Karpas-422 (cell line): ENCODE data around the gene ADA. TPM values are rescaled to one million over a fixed set of nuclear protein-coding genes. Genes with fewer than 3 reads are reported as not detected.

Source experiments
- DNase-seq: peaks from one replicate; pipeline ENCODE4 v3.0.0-alpha.2; 2015
- H2AFZ ChIP-seq: fragments of 200-600 bp; sonication (generic); 2 replicates; pipeline ENCODE4 v1.6.1; 2014; ENCODE audit warnings: antibody characterized with exemption, low read length, mixed read lengths
- H3K27ac ChIP-seq: fragments of 200-600 bp; sonication (generic); 2 replicates; pipeline ENCODE4 v1.5.1; 2014; ENCODE audit warnings: mild to moderate bottlenecking, low read length, moderate library complexity
- H3K27me3 ChIP-seq: fragments of 200-600 bp; sonication (generic); 2 replicates; pipeline ENCODE4 v1.6.1; 2014; ENCODE audit warnings: low read length, mixed read lengths
- H3K36me3 ChIP-seq: fragments of 200-600 bp; sonication (generic); 2 replicates; pipeline ENCODE4 v1.6.1; 2014; ENCODE audit warnings: low read length, mixed read lengths; ENCODE audit not compliant: insufficient read depth
- H3K4me1 ChIP-seq: fragments of 200-600 bp; sonication (generic); 2 replicates; pipeline ENCODE4 v1.6.1; 2014; ENCODE audit warnings: mild to moderate bottlenecking, low read length, mixed read lengths
- H3K4me2 ChIP-seq: fragments of 200-600 bp; sonication (generic); 2 replicates; pipeline ENCODE4 v1.6.1; 2014; ENCODE audit warnings: low read length, low read depth, mild to moderate bottlenecking; ENCODE audit not compliant: poor library complexity, severe bottlenecking
- H3K4me3 ChIP-seq: fragments of 200-600 bp; sonication (generic); 2 replicates; pipeline ENCODE4 v1.5.1; 2014; ENCODE audit warnings: mild to moderate bottlenecking, antibody characterized with exemption, low read length, mixed read lengths
- H3K79me2 ChIP-seq: fragments of 200-600 bp; sonication (generic); 2 replicates; pipeline ENCODE4 v1.6.1; 2014; ENCODE audit warnings: mild to moderate bottlenecking, low read length, mixed read lengths
- H3K9ac ChIP-seq: fragments of 200-600 bp; sonication (generic); 2 replicates; pipeline ENCODE4 v1.6.0; 2014; ENCODE audit warnings: low read length
- H3K9me2 ChIP-seq: fragments of 200-600 bp; sonication (generic), shearing (Covaris generic); replicated peaks from 2 replicates; pipeline ENCODE4 v1.6.0; 2014; ENCODE audit warnings: mild to moderate bottlenecking, low read length, moderate library complexity; ENCODE audit not compliant: insufficient read depth
- H3K9me3 ChIP-seq: fragments of 300-700, 200-600 bp; sonication (generic); 2 replicates; pipeline ENCODE4 v1.6.1; 2014; ENCODE audit warnings: low read length, mixed read lengths
- H4K20me1 ChIP-seq: fragments of 200-600 bp; sonication (generic); 2 replicates; pipeline ENCODE4 v1.6.1; 2014; ENCODE audit warnings: mild to moderate bottlenecking, antibody characterized with exemption, low read length, low read depth; ENCODE audit not compliant: insufficient read depth
- total RNA-seq: library from RNA; depleted of rRNA; stranded (reverse); fragments of >200 nt; shearing (Covaris generic); gene quantifications from 2 replicates; pipeline ENCODE4 v1.2.3, GENCODE V29; 2014; ENCODE audit warnings: low replicate concordance

ADA gene
- total RNA-seq, 1 experiment from 2014 or later: not detected

DNA sequence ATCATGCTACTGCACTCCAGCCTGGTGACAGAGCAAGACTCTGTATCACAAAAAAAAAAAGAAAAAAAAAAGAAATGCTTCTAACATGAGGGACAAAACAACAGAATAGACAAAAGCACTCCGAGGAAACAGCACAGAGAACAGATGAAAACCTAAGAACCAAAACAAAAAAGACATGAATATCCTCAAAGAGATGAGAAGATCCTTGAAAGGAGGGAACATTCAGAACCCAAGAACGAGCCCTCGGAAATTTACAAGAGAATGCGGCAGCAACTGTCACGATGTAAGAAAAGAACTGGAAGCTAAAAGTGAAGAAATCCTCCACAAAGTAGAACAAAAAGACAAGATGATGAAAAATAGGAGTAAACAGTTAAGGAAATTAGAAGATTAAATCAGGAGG is 21.2 kb downstream of the ADA start:
- Histone ChIP-seq H3K27ac (no peak overlapping the region), H4K20me1 (no peaks in the 10 kb centered on the region), H3K4me3 (no peak overlapping the region), H2AFZ (no peak overlapping the region), H3K9me3 (no peaks in the 10 kb centered on the region), H3K9ac (no peak overlapping the region), H3K36me3 (no peaks in the 10 kb centered on the region), H3K4me1 (no peaks in the 10 kb centered on the region), H3K79me2 (no peaks in the 10 kb centered on the region), H3K4me2 (no peak overlapping the region), H3K9me2 (no peaks in the 10 kb centered on the region), H3K27me3 (no peaks in the 10 kb centered on the region)
- no peak for DNase-seq

DNA sequence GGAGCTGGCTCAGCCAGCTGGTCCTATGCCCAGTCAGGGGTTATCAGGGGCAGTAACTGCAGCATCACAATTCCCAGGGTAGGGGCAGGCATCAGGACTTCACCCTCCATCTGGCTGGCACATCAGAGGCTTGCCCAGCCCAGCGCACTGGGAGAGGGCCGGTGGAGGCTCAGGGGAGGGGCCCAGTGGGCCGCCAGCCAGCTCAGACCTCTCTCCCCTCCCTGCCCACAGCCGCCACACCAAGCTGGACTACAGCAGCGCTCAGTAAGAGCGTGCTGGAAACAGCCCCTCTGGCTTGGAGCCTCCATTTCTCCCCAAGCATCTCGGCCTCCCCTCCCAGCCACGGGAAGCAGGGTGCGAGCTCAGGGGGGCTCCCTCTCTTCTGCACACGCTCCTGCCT is 22.0 kb downstream of the ADA start:
- Histone ChIP-seq H3K36me3 (no peaks in the 10 kb centered on the region), H3K9me2 (no peaks in the 10 kb centered on the region)

DNA sequence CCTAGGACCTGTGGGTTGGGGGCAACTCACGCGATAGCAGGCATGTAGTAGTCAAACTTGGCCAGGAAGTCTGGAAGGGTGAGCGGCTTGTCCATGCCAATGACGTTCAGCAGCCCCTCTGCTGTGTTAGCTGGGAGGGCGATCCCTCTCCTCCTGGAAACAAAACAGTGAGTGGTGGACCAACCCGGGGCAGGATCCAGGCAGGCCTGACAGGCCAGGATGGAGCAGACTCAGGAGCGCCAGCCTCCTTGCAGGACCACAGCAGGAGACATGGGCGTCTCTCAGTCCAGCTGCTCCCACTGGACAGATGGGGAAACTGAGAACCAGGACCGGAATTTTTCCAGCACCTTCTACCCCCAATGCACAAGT is 22.5 kb downstream of the ADA start:
- Histone ChIP-seq H3K79me2 (no peaks in the 10 kb centered on the region), H3K9ac (no peak overlapping the region), H3K4me1 (no peaks in the 10 kb centered on the region), H3K9me3 (no peaks in the 10 kb centered on the region), H3K27ac (no peak overlapping the region), H3K36me3 (no peaks in the 10 kb centered on the region), H4K20me1 (no peaks in the 10 kb centered on the region), H3K27me3 (no peaks in the 10 kb centered on the region), H3K4me2 (no peak overlapping the region), H3K4me3 (no peak overlapping the region), H2AFZ (no peak overlapping the region), H3K9me2 (no peaks in the 10 kb centered on the region)
- DNase-seq: no peak

More for the DNA sequence above, 22.0 kb downstream of the ADA start:
- H3K9me3 ChIP-seq: no peaks in the 10 kb centered on the region
- H3K27me3 ChIP-seq: no peaks in the 10 kb centered on the region
- H3K4me2 ChIP-seq: no peak overlapping the region
- DNase-seq: no peak
- H3K79me2 ChIP-seq: no peaks in the 10 kb centered on the region
- no peak overlapping the region for H3K9ac ChIP-seq
- no peak overlapping the region for H3K4me3 ChIP-seq
- H3K4me1 ChIP-seq: no peaks in the 10 kb centered on the region
- no peak overlapping the region for H3K27ac ChIP-seq
- no peaks in the 10 kb centered on the region for H4K20me1 ChIP-seq
- H2AFZ ChIP-seq: no peak overlapping the region

DNA sequence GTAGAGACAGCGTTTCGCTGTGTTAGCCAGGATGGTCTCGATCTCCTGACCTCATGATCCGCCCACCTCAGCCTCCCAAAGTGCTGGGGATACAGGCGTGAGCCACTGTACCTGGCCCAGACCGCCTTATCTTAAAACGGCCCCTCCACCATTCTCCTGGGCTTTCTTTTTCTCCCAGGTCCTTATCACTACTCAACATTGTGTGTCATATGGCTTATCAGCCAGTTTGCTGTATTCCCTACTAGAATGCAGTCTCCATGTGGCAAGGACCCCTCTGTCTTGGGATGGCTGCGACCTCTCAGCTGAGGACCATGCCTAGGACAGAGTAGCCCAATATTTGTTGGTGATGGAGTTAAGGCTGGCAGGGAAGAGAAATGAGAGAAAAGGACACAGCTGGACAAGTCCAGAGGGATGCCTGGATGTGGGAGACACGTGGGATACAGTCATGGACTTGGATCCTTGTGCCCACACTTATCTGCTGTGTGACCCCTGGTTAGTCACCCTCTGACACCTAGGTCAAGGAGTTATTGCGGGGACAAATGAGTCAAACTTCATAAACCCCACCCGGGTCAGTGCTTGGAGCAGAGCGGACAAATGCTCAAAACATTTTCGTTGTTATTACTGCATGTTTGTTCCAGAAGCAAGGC is 24.0 kb downstream of the ADA start:
- Histone ChIP-seq H3K36me3 (no peaks in the 10 kb centered on the region), H3K9me2 (no peaks in the 10 kb centered on the region), H4K20me1 (no peaks in the 10 kb centered on the region), H3K4me3 (no peak overlapping the region), H3K4me1 (no peaks in the 10 kb centered on the region), H3K9ac (no peak overlapping the region), H2AFZ (no peak overlapping the region), H3K27me3 (no peaks in the 10 kb centered on the region), H3K9me3 (peaks cover 4% of the 10 kb centered on the region; the same call in 1 of the 2 replicates), H3K27ac (no peak overlapping the region), H3K4me2 (no peak overlapping the region), H3K79me2 (no peaks in the 10 kb centered on the region)
- no peak for DNase-seq

DNA sequence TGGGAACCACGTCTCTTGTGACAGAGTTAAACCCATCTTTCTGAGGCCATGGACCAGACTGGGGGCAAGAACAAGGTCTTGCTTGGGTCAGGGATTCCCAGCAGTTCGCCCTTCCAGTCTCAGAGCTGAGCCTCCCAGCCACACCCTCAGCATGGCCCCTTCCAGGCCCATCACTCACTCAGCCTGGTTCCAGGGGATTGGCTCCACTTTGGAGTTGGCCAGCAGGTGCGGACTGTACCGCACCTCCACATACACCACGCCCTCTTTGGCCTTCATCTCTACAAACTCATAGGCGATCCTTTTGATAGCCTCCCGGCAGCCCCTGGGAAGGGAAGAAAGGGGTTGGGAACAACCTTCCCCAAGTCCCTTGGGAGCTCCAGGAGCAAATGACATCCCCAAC is 25.2 kb downstream of the ADA start:
- Histone ChIP-seq H3K4me1 (no peaks in the 10 kb centered on the region), H3K9me2 (no peaks in the 10 kb centered on the region), H3K27me3 (no peaks in the 10 kb centered on the region), H4K20me1 (no peaks in the 10 kb centered on the region), H2AFZ (no peak overlapping the region), H3K9me3 (peaks cover 4% of the 10 kb centered on the region; the same call in 1 of the 2 replicates), H3K4me3 (no peak overlapping the region), H3K9ac (no peak overlapping the region), H3K27ac (no peak overlapping the region), H3K4me2 (no peak overlapping the region), H3K79me2 (no peaks in the 10 kb centered on the region), H3K36me3 (no peaks in the 10 kb centered on the region)
- no peak for DNase-seq

DNA sequence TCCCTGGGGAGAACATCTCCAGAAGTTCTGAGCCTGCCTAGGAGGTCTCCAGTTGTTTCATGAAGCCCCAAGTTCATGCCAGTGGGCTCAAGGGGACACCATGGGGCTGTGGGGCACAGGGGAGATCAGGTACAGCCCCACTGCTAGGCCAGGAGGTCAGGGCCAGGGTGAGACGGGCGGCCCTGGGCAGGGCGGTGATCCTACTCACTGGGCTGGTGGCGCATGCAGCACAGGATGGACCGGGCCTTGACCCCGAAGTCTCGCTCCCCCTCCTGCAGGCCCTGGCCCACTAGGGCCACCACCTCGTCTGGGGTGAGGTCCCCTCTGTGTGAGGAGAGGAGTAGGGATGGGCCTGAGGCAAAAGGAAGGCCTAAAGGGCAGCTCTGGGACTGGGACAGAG is 26.1 kb downstream of the ADA start:
- no peaks in the 10 kb centered on the region for H3K79me2 ChIP-seq
- H3K9ac ChIP-seq: no peak overlapping the region
- H3K9me3 ChIP-seq: peaks cover 4% of the 10 kb centered on the region; the same call in 1 of the 2 replicates
- H2AFZ ChIP-seq: no peak overlapping the region
- no peaks in the 10 kb centered on the region for H3K9me2 ChIP-seq
- H3K36me3 ChIP-seq: no peaks in the 10 kb centered on the region
- no peak for DNase-seq
- H3K27ac ChIP-seq: no peak overlapping the region
- H3K4me1 ChIP-seq: no peaks in the 10 kb centered on the region
- no peaks in the 10 kb centered on the region for H3K27me3 ChIP-seq
- no peak overlapping the region for H3K4me3 ChIP-seq
- no peaks in the 10 kb centered on the region for H4K20me1 ChIP-seq
- H3K4me2 ChIP-seq: no peak overlapping the region

DNA sequence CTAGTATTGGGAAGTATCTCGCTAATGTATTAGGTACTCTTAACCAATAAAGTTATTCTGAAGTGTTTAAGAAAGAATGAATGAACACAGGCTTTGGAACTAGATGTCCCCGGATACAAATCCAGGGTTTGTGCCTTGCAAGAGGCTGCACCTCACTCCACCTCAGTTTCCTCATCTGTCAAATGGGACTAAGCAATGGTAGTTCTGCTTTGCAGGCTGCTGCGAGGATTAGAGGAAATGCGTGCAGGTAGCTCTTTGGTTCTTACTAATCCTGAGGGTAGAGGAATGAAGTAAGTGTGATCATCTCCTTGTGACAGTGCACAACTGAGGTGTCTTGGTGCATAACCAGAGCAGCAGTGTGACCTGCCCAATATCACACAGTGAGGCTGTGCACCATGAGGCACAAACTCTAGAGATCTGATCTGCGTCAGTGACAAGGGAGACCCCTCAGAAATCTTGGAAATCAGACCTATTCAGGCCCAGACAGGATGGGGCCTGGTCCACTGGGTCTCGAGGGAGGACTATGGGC is 26.7 kb downstream of the ADA start:
- H3K9me2 ChIP-seq: no peaks in the 10 kb centered on the region
- H2AFZ ChIP-seq: no peak overlapping the region
- H3K9me3 ChIP-seq: peaks cover 4% of the 10 kb centered on the region; the same call in 1 of the 2 replicates
- H4K20me1 ChIP-seq: no peaks in the 10 kb centered on the region
- no peaks in the 10 kb centered on the region for H3K79me2 ChIP-seq
- H3K4me2 ChIP-seq: no peak overlapping the region
- no peak overlapping the region for H3K4me3 ChIP-seq
- H3K4me1 ChIP-seq: no peaks in the 10 kb centered on the region
- DNase-seq: no peak
- no peak overlapping the region for H3K9ac ChIP-seq
- no peak overlapping the region for H3K27ac ChIP-seq
- no peaks in the 10 kb centered on the region for H3K36me3 ChIP-seq
- H3K27me3 ChIP-seq: no peaks in the 10 kb centered on the region

DNA sequence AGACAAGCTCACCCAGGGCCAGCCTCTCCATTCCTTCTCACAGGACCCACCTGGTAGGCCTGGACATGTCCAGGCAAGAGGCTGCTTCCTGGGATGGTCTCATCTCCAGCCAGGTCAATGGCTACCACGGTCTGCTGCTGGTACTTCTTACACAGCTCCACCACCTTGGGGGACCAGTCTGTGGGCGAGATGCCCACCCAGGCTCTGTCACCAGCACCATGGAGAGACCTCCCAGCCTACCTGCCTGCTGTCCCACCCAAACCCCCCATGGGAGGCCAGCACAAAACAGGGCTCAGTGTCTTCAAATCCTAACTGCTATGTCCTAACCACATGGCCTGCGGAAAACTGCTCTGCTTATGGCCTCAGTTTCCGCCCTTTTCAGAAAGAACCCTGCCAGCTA is 27.3 kb downstream of the ADA start:
- peaks cover 4% of the 10 kb centered on the region; the same call in 1 of the 2 replicates for H3K9me3 ChIP-seq
- H3K9me2 ChIP-seq: no peaks in the 10 kb centered on the region
- H3K27me3 ChIP-seq: no peaks in the 10 kb centered on the region
- no peaks in the 10 kb centered on the region for H3K4me1 ChIP-seq
- no peak for DNase-seq
- no peak overlapping the region for H3K4me2 ChIP-seq
- no peak overlapping the region for H3K9ac ChIP-seq
- H3K79me2 ChIP-seq: no peaks in the 10 kb centered on the region
- H2AFZ ChIP-seq: no peak overlapping the region
- H3K36me3 ChIP-seq: no peaks in the 10 kb centered on the region
- no peak overlapping the region for H3K27ac ChIP-seq
- H3K4me3 ChIP-seq: no peak overlapping the region
- no peaks in the 10 kb centered on the region for H4K20me1 ChIP-seq
